Pulmonary artery endothelial cell (primary cell): ENCODE results near the gene CNRIP1. TPM values are rescaled to one million over a fixed set of nuclear protein-coding genes. Genes with fewer than 3 reads are reported as not detected.
"Not testable (repeated sequence)": the region's sequence is repeated elsewhere in the genome, so short reads cannot be mapped to it uniquely, and the experiment has no call there.

ENCODE experiments used
- DNase-seq: peaks from one replicate; pipeline ENCODE4 v3.0.0-alpha.2; 2011; ENCODE audit warnings: low read depth, low spot score
- total RNA-seq: library from RNA; depleted of rRNA; stranded (reverse); fragments of >200 nt; gene quantifications from 2 replicates; pipeline ENCODE4 v1.2.3, GENCODE V29; 2014

CNRIP1 gene
- total RNA-seq, 1 donor from 2014 or later, result 40.0 TPM

GRCh38 chr2:68340226-68341061, 20.7 kb upstream of the CNRIP1 start:
- DNase-seq, result no peak

- no peak for DNase-seq
Measured at GRCh38 chr2:68336192-68336591, 16.4 kb upstream of the CNRIP1 start.

GRCh38 chr2:68333931-68334330, 14.2 kb upstream of the CNRIP1 start:
- no peak for DNase-seq

GRCh38 chr2:68333009-68333408, 13.3 kb upstream of the CNRIP1 start:
- DNase-seq, result no peak

GRCh38 chr2:68330691-68331090, 10.9 kb upstream of the CNRIP1 start:
- DNase-seq, result no peak

GRCh38 chr2:68328901-68329300, 9.2 kb upstream of the CNRIP1 start:
- no peak for DNase-seq

- no peak for DNase-seq
Measured at GRCh38 chr2:68325056-68325455, 5.3 kb upstream of the CNRIP1 start.

- no peak for DNase-seq
Measured at GRCh38 chr2:68320118-68320641, 431 bp upstream of the CNRIP1 start.

- no peak for DNase-seq
Measured at GRCh38 chr2:68318914-68319397, 793 bp downstream of the CNRIP1 start.

GRCh38 chr2:68317971-68318913, 1.5 kb downstream of the CNRIP1 start:
- no peak for DNase-seq

- no peak for DNase-seq
Measured at GRCh38 chr2:68316111-68316510, 3.6 kb downstream of the CNRIP1 start.

- DNase-seq, result no peak
Measured at GRCh38 chr2:68311033-68311432, 8.7 kb downstream of the CNRIP1 start.

- no peak for DNase-seq
Measured at GRCh38 chr2:68309426-68309825, 10.3 kb downstream of the CNRIP1 start.

GRCh38 chr2:68303902-68304272, 15.9 kb downstream of the CNRIP1 start:
- DNase-seq, result not testable (repeated sequence)

GRCh38 chr2:68303033-68303901, 16.5 kb downstream of the CNRIP1 start:
- no peak for DNase-seq

GRCh38 chr2:68302281-68302875, 17.4 kb downstream of the CNRIP1 start:
- no peak for DNase-seq

- no peak for DNase-seq
Measured at GRCh38 chr2:68295516-68295915, 24.2 kb downstream of the CNRIP1 start.

- no peak for DNase-seq
Measured at GRCh38 chr2:68294913-68295312, 24.8 kb downstream of the CNRIP1 start.

GRCh38 chr2:68294187-68294586, 25.6 kb downstream of the CNRIP1 start:
- no peak for DNase-seq

- DNase-seq, result no peak
Measured at GRCh38 chr2:68293755-68294154, 26.0 kb downstream of the CNRIP1 start.

GRCh38 chr2:68293024-68293423, 26.7 kb downstream of the CNRIP1 start:
- no peak for DNase-seq
